ENCODE results near the gene BICD1.
"Not testable (repeated sequence)": the region's sequence is repeated elsewhere in the genome, so short reads cannot be mapped to it uniquely, and the experiment has no call there.

BICD1 gene

GRCh38 chr12:32196250-32197198 is 89.9 kb downstream of the BICD1 start:
- no peak for DNase-seq (ENCODE audit: low spot score)

GRCh38 chr12:32197421-32197820 is 90.8 kb downstream of the BICD1 start:
- DNase-seq (ENCODE audit: low spot score) = no peak

- DNase-seq (ENCODE audit: low spot score) = no peak
Observed at GRCh38 chr12:32198555-32198954, 91.9 kb downstream of the BICD1 start.

GRCh38 chr12:32201096-32201495 is 94.4 kb downstream of the BICD1 start:
- no peak for DNase-seq (ENCODE audit: low spot score)

GRCh38 chr12:32201976-32202375 is 95.3 kb downstream of the BICD1 start:
- peak; percentile 63 for DNase-seq (ENCODE audit: low spot score)

- DNase-seq (ENCODE audit: low spot score) = no peak
Observed at GRCh38 chr12:32205731-32206130, 99.1 kb downstream of the BICD1 start.

- DNase-seq (ENCODE audit: low spot score) = no peak
Observed at GRCh38 chr12:32208355-32208754, 101.7 kb downstream of the BICD1 start.

GRCh38 chr12:32211066-32211899 is 104.6 kb downstream of the BICD1 start:
- no peak for DNase-seq (ENCODE audit: low spot score)

GRCh38 chr12:32211900-32212156 is 105.2 kb downstream of the BICD1 start:
- no peak for DNase-seq (ENCODE audit: low spot score)

GRCh38 chr12:32214723-32215122 is 108.1 kb downstream of the BICD1 start:
- DNase-seq (ENCODE audit: low spot score) = no peak

- DNase-seq (ENCODE audit: low spot score) = no peak
Observed at GRCh38 chr12:32217354-32218310, 111.0 kb downstream of the BICD1 start.

GRCh38 chr12:32223941-32224340 is 117.3 kb downstream of the BICD1 start:
- DNase-seq (ENCODE audit: low spot score) = no peak

- DNase-seq (ENCODE audit: low spot score) = no peak
Observed at GRCh38 chr12:32226768-32227167, 120.1 kb downstream of the BICD1 start.

- DNase-seq (ENCODE audit: low spot score) = no peak
Observed at GRCh38 chr12:32229971-32230612, 123.4 kb downstream of the BICD1 start.

GRCh38 chr12:32230613-32230993 is 124.0 kb downstream of the BICD1 start:
- DNase-seq (ENCODE audit: low spot score) = peak; percentile 80

GRCh38 chr12:32231361-32231760 is 124.7 kb downstream of the BICD1 start:
- not testable (repeated sequence) for DNase-seq (ENCODE audit: low spot score)

GRCh38 chr12:32233568-32233967 is 126.9 kb downstream of the BICD1 start:
- DNase-seq (ENCODE audit: low spot score) = no peak

GRCh38 chr12:32235251-32235650 is 128.6 kb downstream of the BICD1 start:
- no peak for DNase-seq (ENCODE audit: low spot score)

- DNase-seq (ENCODE audit: low spot score) = peak; percentile 61
Observed at GRCh38 chr12:32240162-32240561, 133.5 kb downstream of the BICD1 start.

GRCh38 chr12:32240831-32241230 is 134.2 kb downstream of the BICD1 start:
- no peak for DNase-seq (ENCODE audit: low spot score)

- no peak for DNase-seq (ENCODE audit: low spot score)
Observed at GRCh38 chr12:32242641-32243040, 136.0 kb downstream of the BICD1 start.

Data from D341Med (cell line).